Common myeloid progenitor, CD34-positive (primary cell): ENCODE data around the gene SORL1.

Experiments used
- CTCF ChIA-PET: fragments of 350-600 bp; sonication (Branson Sonifier 250); formaldehyde crosslinking; loops from one replicate; lab custom pipeline; 2021; ENCODE audit warnings: antibody characterized with exemption; lab: Charles Lee
- POLR2A ChIA-PET: fragments of 350-600 bp; sonication (Branson Sonifier 250); formaldehyde crosslinking; loops from one replicate; lab custom pipeline; 2021; ENCODE audit warnings: antibody characterized with exemption; lab: Charles Lee
- DNase-seq, 3 donors: peaks; one replicate each; pipeline versions ENCODE4 v3.0.0 to v3.0.0-alpha.2; 2013
- H3K27ac ChIP-seq, 2 experiments: 1 replicate in 1 of 2; 2 replicates in 1 of 2; pipeline ENCODE4 v1.7.0; 2013; ENCODE audit warnings: inconsistent platforms in 2 of 2, low read length in 2 of 2, mild to moderate bottlenecking in 2 of 2, low read depth in 1 of 2, moderate library complexity in 1 of 2; ENCODE audit not compliant: severe bottlenecking in 2 of 2, insufficient read depth in 1 of 2, poor library complexity in 1 of 2
- H3K27me3 ChIP-seq, 5 experiments: replicated peaks in 2 of 5; 1 replicate in 3 of 5; 2 replicates in 2 of 5; pipeline versions ENCODE4 v1.6.1 to v1.7.0; 2013; ENCODE audit warnings: low read length in 4 of 5, mild to moderate bottlenecking in 2 of 5, moderate library complexity in 2 of 5, inconsistent platforms in 1 of 5; ENCODE audit not compliant: insufficient read depth in 5 of 5, control insufficient read depth in 4 of 5
- H3K36me3 ChIP-seq, 4 experiments: 1 replicate in 2 of 4; 2 replicates in 2 of 4; pipeline versions ENCODE4 v1.6.1 to v1.7.0; 2013; ENCODE audit warnings: low read length in 3 of 4, control low read depth in 1 of 4, mild to moderate bottlenecking in 1 of 4; ENCODE audit not compliant: control insufficient read depth in 4 of 4, insufficient read depth in 4 of 4
- H3K4me1 ChIP-seq, 4 experiments: 1 replicate in 3 of 4; 2 replicates in 1 of 4; pipeline versions ENCODE4 v1.6.1 to v1.7.1; 2013; ENCODE audit warnings: low read length in 3 of 4, mild to moderate bottlenecking in 3 of 4, control low read depth in 1 of 4, inconsistent platforms in 1 of 4, moderate library complexity in 1 of 4; ENCODE audit not compliant: control insufficient read depth in 4 of 4, insufficient read depth in 4 of 4; ENCODE audit errors: control extremely low read depth in 1 of 4
- H3K4me3 ChIP-seq, 7 experiments: 1 replicate in 4 of 7; 2 replicates in 3 of 7; pipeline versions ENCODE4 v1.5.1 to v1.7.0; 2013; ENCODE audit warnings: mild to moderate bottlenecking in 7 of 7, low read length in 6 of 7, moderate library complexity in 6 of 7, inconsistent platforms in 2 of 7, low read depth in 2 of 7, control low read depth in 1 of 7; ENCODE audit not compliant: insufficient read depth in 4 of 7, control insufficient read depth in 1 of 7; ENCODE audit errors: extremely low read depth in 1 of 7
- H3K9me3 ChIP-seq, 5 experiments: 1 replicate in 4 of 5; 2 replicates in 1 of 5; pipeline versions ENCODE4 v1.6.1 to v1.7.1; 2013; ENCODE audit warnings: low read length in 4 of 5, mild to moderate bottlenecking in 2 of 5, inconsistent platforms in 1 of 5, low read depth in 1 of 5, moderate library complexity in 1 of 5; ENCODE audit not compliant: control insufficient read depth in 4 of 5, insufficient read depth in 2 of 5; ENCODE audit errors: control extremely low read depth in 1 of 5
- WGBS: methylation state at CpG from one replicate; pipeline ENCODE4 v1.1.5; 2013; ENCODE audit not compliant: insufficient coverage; 5-methylcytosine and 5-hydroxymethylcytosine counted together

Gene SORL1

GRCh38 chr11:121412000-121412587 lies 40.0 kb upstream of the SORL1 start:
- CTCF ChIA-PET, result no interaction called here
- Histone ChIP-seq H3K9me3 (no peaks in the 10 kb centered on the region), H3K27me3 (no peaks in the 10 kb centered on the region), H3K27ac (no peak overlapping the region), H3K4me3 (no peak overlapping the region), H3K36me3 (no peaks in the 10 kb centered on the region), H3K4me1 (peaks cover 11 to 31% (median 22%) of the 10 kb centered on the region in 4 experiments)
- no peak for DNase-seq
- WGBS, result 96% methylated on average over 3 of the region's 4 CpGs
- POLR2A ChIA-PET, result no interaction called here

DNA sequence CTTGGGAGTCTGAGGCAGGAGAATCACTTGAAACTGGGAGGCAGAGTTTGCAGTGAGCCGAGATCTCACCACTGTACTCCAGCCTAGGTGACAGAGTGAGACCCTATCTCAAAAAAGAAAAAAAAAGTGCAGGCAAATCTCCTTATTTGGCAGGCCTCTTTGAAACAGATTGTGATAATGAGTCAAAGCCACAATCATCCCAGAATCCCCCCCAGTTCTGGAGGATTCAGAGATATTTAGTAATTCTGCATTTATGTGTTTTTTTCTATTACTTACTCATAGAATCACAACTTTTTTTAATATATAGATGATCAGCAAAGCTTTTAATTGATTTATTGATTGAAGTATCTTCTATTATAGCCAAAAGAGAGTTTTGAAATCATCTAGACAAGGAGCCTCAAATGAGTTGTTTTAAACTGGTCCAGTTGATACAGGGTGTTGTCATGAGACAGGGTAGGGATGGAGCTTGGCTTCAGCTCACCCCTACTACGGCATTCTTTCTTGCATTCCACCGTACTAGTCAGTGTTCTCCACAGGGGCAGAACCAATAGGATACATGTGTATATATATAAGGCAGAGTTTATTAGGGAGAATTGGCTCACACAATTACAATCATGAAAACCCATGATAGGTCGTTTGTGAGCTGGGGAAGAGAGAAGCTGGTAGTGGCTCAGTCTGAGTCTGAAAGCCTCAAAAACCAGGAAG lies 39.3 kb upstream of the SORL1 start:
- no peaks in the 10 kb centered on the region for H3K27me3 ChIP-seq
- POLR2A ChIA-PET, result no interaction called here
- H3K27ac ChIP-seq, result no peak overlapping the region
- H3K36me3 ChIP-seq, result no peaks in the 10 kb centered on the region
- CTCF ChIA-PET, result interaction anchor here (0.7 to 1.2 kb wide), 2 partner anchors 52 to 82 kb away, joined by 3 read pairs; no protein-coding TSS in a partner anchor
- no peak for DNase-seq
- H3K9me3 ChIP-seq, result no peaks in the 10 kb centered on the region
- 60% methylated on average over 2 of the region's 4 CpGs for WGBS
- peaks cover 11 to 37% (median 29%) of the 10 kb centered on the region in 4 experiments for H3K4me1 ChIP-seq
- no peak overlapping the region for H3K4me3 ChIP-seq

- Histone ChIP-seq H3K27ac (no peak overlapping the region), H3K36me3 (no peaks in the 10 kb centered on the region), H3K4me3 (no peak overlapping the region), H3K9me3 (no peaks in the 10 kb centered on the region), H3K27me3 (no peaks in the 10 kb centered on the region), H3K4me1 (peaks cover 13 to 52% (median 43%) of the 10 kb centered on the region in 4 experiments)
- POLR2A ChIA-PET, result no interaction called here
- 87% methylated on average over 2 of the region's 2 CpGs for WGBS
- peak in 1 of 3 donors; percentile 31 for DNase-seq
- CTCF ChIA-PET, result interaction anchor here (1.2 to 1.7 kb wide), 3 partner anchors 9 to 83 kb away, joined by 3 to 4 read pairs (median 3); no protein-coding TSS in a partner anchor
Measured at GRCh38 chr11:121414141-121414913, 37.8 kb upstream of the SORL1 start.

GRCh38 chr11:121415856-121416255 lies 36.3 kb upstream of the SORL1 start:
- 0% methylated on average over 1 of the region's 1 CpG for WGBS
- ChIA-PET CTCF (interaction anchor here (1.2 to 1.7 kb wide), 2 partner anchors 10 to 11 kb away, joined by 3 to 4 read pairs; no protein-coding TSS in a partner anchor), POLR2A (interaction anchor here (0.6 to 1.4 kb wide), 2 partner anchors 19 to 52 kb away, joined by 3 read pairs; no protein-coding TSS in a partner anchor)
- no peak overlapping the region for H3K27ac ChIP-seq
- H3K4me1 ChIP-seq, result peaks cover 20 to 66% (median 48%) of the 10 kb centered on the region in 4 experiments
- H3K4me3 ChIP-seq, result no peak overlapping the region
- no peaks in the 10 kb centered on the region for H3K27me3 ChIP-seq
- H3K36me3 ChIP-seq, result no peaks in the 10 kb centered on the region
- DNase-seq, result no peak
- no peaks in the 10 kb centered on the region for H3K9me3 ChIP-seq

- Histone ChIP-seq H3K36me3 (no peaks in the 10 kb centered on the region), H3K4me3 (no peak overlapping the region), H3K27me3 (no peaks in the 10 kb centered on the region), H3K4me1 (peaks cover 25 to 78% (median 51%) of the 10 kb centered on the region in 4 experiments), H3K27ac (peak overlapping the region in 1 of 2 experiments; percentile 6), H3K9me3 (no peaks in the 10 kb centered on the region)
- ChIA-PET CTCF (interaction anchor here (0.6 to 1.7 kb wide), 8 partner anchors 10 to 111 kb away, joined by 3 to 8 read pairs (median 4); no protein-coding TSS in a partner anchor), POLR2A (interaction anchor here (0.8 to 1.4 kb wide), 7 partner anchors 12 to 172 kb away, joined by 3 to 4 read pairs (median 3); no protein-coding TSS in a partner anchor)
- DNase-seq, result peak; percentile 99 to 100 (median 100)
- WGBS, result 0% methylated on average over 7 of the region's 7 CpGs
Measured at GRCh38 chr11:121417055-121417551, 35.0 kb upstream of the SORL1 start.

DNA sequence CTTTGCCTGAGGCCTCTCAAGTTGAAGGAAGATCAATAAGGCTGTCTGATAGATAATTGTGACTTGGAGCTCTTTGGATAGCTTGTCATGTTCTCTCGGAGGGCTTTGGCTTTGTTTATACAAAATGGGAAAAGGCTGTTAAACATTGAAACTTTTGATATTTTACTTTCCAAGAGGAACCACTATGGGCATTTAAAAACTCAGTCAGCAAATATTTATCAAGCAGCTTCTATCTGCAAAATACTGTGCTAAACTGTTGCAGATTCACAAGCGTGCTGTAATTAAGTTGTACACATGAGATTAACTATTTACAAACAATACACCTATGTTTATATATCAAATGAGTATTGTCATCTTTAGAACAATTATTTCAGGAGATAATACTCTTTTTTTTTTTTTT lies 34.5 kb upstream of the SORL1 start:
- H3K27me3 ChIP-seq, result no peaks in the 10 kb centered on the region
- peak overlapping the region in 1 of 2 experiments; percentile 6 for H3K27ac ChIP-seq
- WGBS, result no CpG with 5 or more reads among the region's 2 CpGs
- POLR2A ChIA-PET, result interaction anchor here (0.8 to 1.4 kb wide), 7 partner anchors 12 to 171 kb away, joined by 3 to 4 read pairs (median 3); no protein-coding TSS in a partner anchor
- CTCF ChIA-PET, result interaction anchor here (0.6 to 1.7 kb wide), 9 partner anchors 10 to 110 kb away, joined by 3 to 8 read pairs (median 3); no protein-coding TSS in a partner anchor
- H3K9me3 ChIP-seq, result no peaks in the 10 kb centered on the region
- no peaks in the 10 kb centered on the region for H3K36me3 ChIP-seq
- H3K4me3 ChIP-seq, result peak overlapping the region in 1 of 7 experiments; percentile 5
- DNase-seq, result no peak
- H3K4me1 ChIP-seq, result peaks cover 25 to 82% (median 51%) of the 10 kb centered on the region in 4 experiments
